Pulmonary artery endothelial cell (primary cell): ENCODE measurements around the gene ZNF98. TPM values are rescaled to one million over a fixed set of nuclear protein-coding genes. Genes with fewer than 3 reads are reported as not detected.

Experiments used
- DNase-seq: peaks from one replicate; pipeline ENCODE4 v3.0.0-alpha.2; 2011; ENCODE audit warnings: low read depth, low spot score
- total RNA-seq: library from RNA; depleted of rRNA; stranded (reverse); fragments of >200 nt; gene quantifications from 2 replicates; pipeline ENCODE4 v1.2.3, GENCODE V29; 2014

The ZNF98 gene
- not detected in 2 replicates for total RNA-seq

DNA sequence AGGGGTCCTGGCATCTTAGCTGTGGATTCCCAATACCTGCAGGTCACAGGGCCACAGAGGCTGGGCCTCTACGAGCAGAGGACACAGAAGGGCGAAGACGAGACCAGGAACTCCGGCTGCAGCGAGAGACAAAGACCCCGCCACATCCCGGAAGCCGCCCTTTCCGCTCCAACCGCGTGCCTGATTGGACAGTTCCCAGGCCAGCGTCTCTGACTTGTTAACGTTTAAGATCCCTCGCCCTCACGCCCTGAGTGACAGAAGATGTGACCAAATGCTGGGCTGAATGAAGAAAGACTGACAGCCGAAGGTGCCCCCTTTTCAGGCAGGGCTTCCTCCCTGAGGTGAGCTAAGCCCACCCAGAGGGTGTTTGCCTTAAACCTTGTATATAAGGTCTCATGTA lies at the start of gene ZNF98:
Gene ZNF98 (minus strand): TSS at position 136 of the 400 bp plus-strand sequence. CDS start 122 bp downstream, at position 14.
- DNase-seq = no peak

DNA sequence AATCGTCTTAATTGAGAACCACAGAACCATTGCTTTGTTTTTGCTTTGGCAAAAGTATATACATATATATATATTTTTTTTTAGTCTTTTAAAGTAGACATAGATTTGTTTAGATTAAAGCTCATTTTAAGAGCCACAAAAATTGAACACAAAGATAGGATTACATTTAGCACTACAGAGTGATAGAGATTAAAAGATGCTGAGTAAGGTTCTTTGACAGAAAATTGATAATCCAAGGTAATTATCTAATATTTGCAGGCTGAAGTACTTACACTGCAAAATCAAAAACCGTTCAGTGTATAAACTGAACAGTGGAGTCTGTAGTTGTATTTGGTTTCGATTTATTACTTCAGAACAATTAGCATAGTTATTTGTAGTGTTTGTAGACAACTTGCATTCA lies 24.5 kb upstream of the ZNF98 start:
- DNase-seq = no peak

DNA sequence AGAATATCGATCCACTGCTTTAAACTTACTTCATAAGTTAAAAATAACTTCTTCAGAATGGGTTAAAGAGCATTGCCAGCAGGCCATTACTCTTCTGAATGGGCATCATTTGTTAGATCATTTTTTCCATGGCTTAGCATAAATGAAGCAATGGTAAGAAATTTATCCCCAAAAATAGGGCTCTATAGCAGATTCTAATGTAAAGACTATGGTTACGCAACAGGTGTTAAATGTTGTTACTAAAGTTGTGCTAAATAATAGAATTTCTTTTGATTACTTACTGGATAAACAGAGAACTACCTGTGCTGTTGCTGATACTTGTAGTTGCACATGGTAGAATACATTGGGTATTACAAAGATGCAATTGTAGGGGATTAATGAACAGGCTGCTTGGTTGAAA lies 15.9 kb upstream of the ZNF98 start:
- no peak for DNase-seq

DNA sequence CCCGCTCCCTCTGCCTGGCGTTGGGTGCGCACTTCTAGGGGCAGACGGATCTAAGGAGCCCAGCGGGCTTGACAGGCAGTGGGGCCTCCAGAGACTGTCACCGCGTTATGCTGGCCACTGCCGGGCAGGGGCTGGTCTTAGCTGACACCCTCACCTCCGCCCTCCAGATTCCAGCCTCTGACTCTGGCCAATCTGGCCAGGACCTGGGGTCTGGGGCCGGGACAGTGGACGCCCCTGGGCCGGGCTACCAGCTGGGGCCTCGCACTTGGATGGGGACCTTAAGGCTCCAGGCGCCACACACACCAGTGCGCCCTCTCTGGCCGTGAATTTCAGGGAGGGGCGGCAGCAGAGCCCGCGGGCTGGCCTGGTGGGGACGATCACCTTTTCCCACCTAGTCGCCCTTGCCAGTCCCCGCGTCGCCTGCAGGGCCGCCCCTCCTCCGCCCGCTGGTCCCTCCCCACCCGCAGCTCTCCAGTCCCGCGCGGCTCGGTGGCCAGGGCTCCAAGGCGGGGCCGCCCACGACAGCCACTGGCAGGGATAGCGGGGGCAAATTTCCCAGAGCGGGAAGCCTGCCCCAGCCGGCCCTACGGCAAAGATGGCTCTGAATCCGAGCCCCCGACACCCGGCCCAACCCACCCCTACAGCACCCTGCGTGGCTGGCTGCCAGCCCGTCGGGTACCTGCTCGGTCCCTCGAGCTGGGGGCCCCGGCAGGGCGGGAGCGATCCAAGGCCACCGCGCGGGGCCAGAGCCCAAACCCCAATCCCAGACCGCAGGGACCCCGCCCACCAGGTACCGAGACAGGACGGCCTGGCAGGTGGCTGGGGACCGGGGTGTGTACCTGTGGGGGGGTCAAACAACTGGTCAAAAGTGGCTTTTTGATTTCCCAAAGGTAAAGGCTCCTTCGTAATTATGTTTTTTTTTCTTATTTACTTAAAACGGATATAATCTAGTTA lies 6.1 kb upstream of the ZNF98 start:
- no peak for DNase-seq

DNA sequence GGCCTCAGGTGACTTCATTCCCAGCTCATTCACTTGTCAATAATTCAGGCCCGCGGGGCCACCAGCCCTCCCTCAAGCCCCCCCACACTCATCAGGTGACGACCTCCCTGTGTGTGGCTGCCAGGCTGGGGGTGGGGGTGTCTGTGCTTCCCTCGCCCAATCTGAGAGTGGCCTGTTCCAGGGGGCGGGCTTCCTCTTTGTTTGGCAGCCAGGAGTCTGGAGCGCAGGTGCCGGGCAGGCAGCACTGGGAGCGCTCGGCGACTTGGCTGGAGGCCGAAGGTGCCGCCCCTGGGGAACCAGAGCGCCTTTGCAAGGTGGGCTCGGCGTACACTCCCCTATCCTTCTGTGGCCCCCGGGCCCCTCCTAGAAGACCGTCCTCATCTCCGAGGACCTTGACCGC lies 5.4 kb upstream of the ZNF98 start:
- DNase-seq = no peak

DNA sequence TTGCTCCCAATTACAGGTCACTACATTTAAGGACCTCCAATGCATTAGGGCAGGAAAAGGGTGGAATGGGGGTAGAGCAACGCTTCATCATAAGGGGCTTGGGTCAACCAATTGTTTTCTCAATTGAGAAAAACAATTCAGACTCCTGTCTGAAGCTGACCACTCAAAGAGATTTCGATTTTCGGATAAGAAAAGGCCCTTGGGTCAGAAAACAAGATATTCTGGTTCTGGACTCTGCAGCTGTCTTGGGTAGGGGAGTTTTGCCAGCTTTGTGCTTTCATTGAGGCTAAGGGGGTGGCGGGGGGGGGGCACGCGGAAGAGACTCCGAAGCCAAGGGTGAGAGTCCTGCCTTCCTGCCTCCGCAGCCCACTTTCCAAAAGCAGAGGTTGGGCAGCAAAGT lies 4.8 kb upstream of the ZNF98 start:
- DNase-seq = no peak

DNA sequence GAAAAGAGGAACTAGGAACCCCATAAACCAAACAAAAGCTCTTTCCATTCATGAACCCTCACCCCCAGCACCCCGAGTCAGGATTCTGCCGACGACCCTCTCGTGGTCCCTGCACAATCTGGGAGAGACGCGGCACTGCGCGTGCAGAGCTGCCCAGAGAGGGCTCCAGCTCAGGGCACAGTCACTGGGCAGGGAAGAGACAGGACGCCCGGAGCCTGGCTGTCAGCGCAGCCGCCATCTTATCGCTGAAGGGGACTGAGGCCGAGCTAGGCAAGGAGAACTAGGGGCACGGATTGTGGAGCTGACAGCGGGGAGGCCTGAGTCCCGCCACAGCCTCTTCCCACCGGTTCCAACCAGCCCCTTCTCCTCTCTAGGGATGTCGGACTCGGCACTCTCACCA lies 349 bp downstream of the ZNF98 start:
- DNase-seq = no peak

DNA sequence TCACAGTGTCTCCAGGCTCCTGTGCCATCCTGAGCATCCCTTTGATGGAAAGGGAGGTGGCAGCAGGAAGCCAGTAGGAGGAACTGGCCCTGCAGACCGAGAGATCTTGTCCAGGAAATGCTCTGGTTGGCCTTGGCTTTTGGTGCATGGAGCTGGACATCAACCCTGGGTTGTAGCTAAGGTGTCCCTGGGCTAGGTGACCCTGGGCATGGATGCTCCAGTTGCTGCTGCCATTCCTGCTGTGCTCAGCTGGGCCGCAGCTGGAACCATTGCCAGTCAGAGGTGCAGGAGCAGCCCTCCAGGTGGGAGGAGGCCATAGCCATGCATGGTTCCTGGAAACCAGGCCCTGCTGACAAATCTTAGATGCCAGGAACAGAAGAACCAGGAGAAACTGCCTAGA lies 67.5 kb downstream of the ZNF98 start:
- no peak for DNase-seq

Other genes starting within 250 kb of the ZNF98 start
- 0.07 TPM in 1 of 2 replicates, not detected in the other for gene ZNF676, start 225.4 kb downstream of the ZNF98 start, total RNA-seq
- gene ZNF729, start 135.9 kb downstream of the ZNF98 start, total RNA-seq = not detected in 2 replicates
- gene ZNF492, start 212.0 kb upstream of the ZNF98 start, total RNA-seq = 0.07 TPM in 2 replicates